GM19372 (cell line): Measurements from ENCODE around the gene KASH5.

Experiments
- ATAC-seq: cut with Tn5 transposase; IDR thresholded peaks from one replicate; pipeline ENCODE4 v1.9.1; 2021; ENCODE audit warnings: mild to moderate bottlenecking, low read depth, moderate library complexity; ENCODE audit not compliant: unreplicated experiment

The KASH5 gene

GRCh38 chr19:49393881-49394280 lies 5.8 kb downstream of the KASH5 start:
- ATAC-seq = no peak

- ATAC-seq = no peak
Observed at GRCh38 chr19:49395581-49396407, 7.7 kb downstream of the KASH5 start.

DNA sequence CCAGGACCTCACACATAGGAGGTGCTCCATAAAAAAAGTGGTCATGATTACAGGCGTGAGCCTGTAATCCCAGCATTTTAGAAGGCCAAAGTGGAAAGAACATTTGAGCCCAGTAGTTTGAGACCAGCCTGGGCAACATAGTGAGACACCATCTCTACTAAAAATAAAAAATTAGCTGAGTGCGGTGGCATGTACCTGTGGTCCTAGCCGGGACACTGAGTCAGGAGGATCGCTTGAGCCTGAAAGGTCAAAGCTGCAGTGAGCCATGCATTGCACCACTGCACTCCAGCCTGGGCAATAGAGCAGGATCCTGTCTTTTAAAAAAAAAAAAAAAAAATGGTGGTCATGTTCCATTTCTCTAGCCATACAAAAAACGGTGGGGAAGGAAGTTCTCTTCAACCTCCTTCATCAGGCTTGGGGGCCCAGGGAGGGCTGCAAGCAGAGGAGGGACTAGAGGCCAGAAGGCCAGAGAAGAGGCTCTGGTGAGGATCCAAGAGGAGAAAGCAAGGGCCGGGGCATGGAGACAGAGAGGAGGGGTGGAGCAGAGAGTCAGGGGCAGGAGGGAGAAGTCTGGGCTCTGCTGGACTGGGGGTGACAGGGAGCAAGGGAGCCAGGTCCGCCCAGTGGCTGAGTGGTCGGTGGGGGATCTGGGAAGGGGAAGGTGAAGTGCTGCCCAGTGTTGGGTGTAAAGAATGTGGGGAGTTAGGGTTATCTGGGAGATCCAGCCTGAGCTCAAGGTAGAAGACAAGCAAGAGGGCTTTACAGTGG lies 8.9 kb downstream of the KASH5 start:
- no peak for ATAC-seq

DNA sequence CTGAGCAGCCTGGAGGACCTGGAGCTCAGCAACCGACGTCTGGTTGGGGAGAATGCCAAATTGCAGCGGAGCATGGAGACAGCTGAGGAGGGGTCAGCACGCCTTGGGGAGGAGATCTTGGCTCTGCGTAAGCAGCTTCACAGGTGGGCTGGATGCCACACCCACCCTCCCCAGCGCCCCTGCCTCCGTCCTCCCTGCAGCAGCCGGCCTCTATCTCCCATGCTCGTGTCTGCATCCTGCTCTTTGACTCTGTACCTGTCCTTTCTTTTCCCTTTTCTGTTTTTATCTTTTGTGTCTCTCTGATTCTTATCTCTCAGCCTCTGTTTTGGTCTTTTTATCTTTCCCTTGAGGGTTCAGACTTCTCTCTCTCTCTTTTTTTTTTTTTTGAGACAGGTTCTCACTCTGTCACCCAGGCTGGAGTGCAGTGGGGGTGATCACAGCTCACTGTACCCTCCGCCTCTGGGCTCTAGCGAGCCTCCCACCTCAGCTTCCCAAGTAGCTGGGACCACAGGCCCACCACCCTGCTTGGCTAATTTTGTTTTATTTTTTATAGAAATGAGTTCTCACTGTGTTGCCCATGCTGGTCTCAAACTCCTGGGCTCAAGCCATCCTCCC lies 10.1 kb downstream of the KASH5 start:
- no peak for ATAC-seq

DNA sequence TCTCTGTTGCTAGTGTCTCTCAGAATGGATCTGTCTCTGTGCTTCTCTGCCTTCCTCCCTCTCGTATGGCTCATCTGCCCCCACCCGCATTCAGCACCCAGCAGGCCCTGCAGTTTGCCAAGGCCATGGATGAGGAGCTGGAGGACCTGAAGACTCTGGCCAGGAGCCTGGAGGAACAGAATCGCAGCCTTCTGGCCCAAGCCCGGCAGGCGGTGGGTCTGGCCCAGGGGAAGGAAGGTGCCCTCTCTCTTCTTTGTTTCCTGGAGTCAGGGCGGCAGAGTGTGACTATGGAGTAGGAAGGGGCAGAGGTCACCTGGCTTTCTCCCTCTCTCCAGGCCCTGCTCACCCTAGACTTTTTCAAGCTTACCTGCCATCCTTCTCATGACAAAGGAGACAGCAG lies 10.9 kb downstream of the KASH5 start:
- ATAC-seq = no peak

DNA sequence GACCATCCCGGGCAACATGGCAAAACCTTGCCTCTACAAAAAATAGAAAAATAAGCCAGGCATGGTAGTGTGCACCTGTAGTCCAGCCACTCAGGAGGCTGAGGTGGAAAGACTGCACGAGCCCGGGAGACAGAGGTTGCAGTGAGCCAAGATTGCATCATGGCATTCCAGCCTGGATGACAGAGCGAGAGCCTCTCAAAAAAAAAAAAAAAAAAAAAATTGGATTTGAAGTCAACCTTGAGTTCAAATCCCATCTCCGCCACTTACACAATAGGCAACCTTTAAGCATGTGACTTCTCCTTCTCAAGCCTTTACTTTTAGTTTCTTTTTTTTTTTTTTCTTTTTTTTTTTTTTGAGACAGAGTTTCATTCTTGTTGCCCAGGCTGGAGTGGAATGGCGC lies 12.0 kb downstream of the KASH5 start:
- ATAC-seq = no peak

DNA sequence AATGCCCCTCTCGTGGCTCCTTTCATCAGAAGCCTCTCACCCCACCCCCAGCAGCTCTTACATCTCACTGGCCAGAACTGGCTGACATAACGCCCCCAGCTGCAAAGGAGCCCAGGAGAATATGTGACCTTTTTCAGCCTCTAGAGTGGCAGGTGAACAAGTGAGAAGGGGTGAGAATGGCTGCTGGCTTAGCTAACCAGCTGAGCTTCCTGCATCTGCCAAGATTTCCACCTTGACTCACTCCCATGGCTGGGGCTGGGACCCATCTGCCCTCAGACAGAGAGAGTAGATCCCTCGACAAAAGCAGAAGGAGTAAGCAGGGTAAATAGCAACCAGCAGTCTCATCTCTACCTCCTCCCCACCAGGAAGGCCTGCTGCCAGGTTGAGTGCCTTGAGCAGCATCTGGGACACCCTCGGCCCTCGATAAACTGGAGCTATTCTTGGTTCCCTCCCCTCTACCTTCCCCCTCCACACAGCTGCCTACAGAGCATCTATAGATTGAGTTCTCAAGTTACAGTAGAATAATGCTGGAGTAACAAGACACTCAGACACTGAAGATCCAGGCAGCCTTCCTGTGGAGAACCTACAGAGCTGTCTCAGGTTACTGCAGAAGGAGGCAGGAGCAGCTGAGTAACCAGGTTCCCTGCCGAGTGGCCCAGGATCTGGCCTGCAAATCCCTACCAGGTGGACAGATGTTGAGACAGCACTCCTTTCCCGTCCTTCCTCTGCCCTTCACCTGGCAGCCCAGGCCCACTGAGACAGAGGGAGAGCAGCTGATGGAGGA lies 15.5 kb downstream of the KASH5 start:
- ATAC-seq = no peak

GRCh38 chr19:49407079-49407478 lies 19.0 kb downstream of the KASH5 start:
- no peak for ATAC-seq

- no peak for ATAC-seq
Observed at GRCh38 chr19:49407482-49408015, 19.5 kb downstream of the KASH5 start.

DNA sequence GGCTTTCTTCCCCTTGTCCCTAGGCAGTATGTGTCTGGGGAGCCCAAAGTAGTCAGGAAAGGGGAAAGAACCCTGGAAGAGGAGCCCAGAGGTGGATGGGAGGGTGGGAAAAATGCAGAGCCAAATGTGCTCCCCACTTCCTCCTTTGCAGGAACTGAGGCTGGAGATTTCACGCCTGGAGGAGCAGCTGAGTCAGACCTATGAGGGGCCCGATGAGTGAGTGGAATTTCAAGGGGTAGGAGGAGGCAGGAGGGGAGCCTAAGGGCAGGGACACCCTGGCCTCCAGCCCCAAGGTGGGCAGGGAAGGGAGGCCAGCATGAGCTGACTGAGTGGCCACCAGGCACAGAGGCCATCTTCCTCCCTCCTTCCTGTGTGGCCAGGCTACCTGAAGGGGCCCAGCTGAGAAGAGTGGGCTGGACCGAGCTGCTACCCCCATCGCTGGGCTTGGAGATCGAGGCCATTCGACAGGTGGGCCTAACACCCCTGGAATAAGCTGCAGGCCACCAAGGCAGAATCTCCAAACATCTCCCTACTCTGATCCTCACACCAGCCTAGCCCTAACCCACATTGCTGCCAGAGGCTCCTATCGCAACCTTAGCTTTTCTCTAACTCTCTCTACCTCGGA lies 20.9 kb downstream of the KASH5 start:
- no peak for ATAC-seq

GRCh38 chr19:49409441-49410029 lies 21.5 kb downstream of the KASH5 start:
- no peak for ATAC-seq

DNA sequence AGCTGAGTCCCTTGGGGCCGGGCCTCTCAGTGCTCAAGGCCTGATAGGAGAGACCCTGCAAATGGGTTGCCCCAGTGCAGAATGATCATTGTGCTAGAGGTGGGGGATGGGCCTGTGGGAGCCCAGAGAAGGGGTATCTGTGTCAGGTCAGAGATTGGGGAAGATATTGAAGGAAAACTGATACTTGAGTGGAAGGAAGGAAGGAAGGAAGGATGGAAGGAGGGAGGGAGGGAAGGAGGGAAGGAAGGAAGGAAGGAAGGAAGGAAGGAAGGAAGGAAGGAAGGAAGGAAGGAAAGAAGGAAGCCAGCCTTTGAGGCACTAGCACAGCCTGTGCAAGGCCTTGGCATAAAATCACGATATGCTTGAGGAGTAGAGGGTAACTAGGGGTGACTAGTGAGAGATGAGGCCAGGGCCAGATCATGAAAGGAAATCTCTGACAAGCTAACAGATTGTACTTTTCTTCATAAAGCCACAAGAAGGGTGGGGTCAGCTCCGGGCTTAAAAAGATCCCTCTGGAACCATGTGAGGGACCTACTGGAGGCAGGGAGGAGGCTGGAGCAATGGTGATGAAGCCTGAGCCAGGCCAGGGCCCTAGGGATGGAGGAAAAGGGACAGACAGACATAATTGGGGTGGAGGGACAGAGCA lies 23.8 kb downstream of the KASH5 start:
- no peak for ATAC-seq

DNA sequence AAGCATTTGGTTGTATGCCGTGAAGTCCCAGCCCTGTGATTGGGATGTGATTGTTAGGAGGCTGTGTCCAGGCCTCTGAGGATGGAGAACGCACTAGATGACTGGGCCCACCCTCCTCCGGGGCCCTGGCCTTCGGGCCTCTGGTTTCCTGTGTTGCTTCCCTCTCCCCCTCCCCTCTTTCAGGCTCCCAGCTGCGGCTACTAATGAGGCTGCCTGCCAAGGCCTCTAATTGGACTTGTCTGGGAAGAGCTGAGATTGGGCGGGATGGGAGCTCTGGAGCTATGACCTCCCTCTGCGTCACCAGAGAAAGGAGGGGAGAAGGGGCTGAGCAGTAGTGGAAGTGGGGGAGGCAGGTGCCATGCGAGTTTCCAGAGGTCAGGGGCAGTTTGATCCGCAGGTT lies 25.3 kb downstream of the KASH5 start:
- no peak for ATAC-seq

DNA sequence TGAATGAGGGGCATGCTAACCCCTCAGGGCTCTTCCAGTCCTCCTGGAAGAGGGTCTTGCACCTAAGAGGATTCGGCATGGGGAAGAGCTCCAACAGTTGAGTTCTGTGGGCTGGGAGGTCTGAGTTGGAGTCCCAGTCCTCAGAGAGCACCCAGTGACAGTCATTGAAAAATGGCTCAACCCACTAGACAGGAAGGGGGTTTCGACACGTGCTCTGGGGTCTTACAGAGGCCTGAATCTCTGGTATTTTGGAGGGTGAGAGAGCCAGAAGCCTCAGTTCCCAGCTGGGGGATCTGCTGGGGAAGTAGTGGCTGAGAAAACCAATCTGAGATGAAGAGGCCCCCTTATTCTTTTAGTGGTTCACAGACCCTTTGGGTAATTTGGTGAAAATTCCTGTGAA lies 26.2 kb downstream of the KASH5 start:
- no peak for ATAC-seq

DNA sequence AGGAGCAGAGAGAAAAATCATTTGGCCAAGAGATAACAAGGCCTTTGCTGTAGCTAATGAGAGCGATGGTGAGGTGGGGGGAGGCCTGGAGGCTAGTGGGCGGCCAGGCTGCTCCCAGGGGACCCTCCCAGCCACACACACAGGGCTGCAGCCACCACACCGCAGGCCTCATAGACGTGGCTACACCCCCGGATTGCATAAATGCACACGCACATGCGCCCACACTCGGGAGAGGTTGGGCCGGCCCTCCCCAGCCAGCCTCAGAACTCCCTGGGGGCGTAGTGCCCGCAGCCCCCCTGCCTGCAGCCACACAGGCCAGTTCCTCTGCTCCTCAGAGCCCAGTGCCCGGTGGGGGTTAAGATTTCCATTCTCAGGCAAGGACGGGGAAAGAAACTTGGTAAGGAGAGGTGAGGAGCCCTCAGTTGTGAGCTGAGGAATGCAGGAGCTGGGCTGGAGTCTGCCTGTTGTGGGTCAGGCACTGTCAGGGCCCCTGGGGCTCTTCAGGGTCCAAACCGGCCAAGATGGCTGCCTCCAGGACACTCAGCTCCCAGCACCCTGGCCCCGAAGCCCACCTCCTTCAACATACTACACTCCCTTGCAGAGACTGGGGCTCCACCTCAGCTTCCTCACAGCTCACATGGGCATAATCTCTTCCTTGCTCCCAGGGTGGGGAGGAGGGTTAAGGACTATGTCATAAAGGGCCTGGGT lies 27.2 kb downstream of the KASH5 start:
- ATAC-seq = peak; percentile 62

DNA sequence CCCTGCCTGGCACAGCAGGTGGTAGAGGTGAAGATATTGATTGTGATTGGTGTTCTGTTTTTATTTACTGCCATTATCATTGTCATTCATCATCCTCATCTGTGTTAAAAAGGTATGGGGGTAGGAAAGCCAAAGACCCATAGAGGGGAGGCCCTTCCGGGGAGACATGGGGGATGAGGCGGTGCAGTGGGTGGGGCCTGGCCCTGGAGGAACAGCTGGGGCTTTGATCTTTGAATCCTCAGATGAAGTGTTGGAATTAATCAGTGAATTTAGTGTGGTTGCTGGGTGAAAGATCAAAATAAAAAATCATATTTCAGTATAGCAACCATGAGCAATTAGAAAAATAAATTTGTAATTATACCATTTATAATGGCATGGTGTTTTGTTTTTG lies 27.8 kb downstream of the KASH5 start:
- no peak for ATAC-seq

DNA sequence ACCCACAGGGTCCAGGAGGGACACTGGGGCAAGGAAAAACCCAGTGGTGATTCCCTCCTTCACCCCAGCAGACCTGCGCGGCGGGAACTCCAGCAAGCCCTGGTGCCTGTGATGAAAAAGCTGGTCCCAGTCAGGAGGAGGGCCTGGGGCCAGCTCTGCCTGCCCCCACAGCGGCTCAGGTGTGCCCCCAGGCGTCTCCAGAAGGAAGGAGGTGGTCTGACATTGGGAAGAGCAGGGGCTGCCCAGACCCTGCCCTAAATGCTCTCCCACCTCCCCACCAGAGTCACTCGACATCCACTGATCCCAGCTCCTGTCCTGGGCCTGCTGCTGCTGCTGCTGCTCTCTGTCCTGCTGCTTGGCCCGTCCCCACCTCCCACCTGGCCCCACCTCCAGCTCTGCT lies 29.0 kb downstream of the KASH5 start:
- no peak for ATAC-seq

DNA sequence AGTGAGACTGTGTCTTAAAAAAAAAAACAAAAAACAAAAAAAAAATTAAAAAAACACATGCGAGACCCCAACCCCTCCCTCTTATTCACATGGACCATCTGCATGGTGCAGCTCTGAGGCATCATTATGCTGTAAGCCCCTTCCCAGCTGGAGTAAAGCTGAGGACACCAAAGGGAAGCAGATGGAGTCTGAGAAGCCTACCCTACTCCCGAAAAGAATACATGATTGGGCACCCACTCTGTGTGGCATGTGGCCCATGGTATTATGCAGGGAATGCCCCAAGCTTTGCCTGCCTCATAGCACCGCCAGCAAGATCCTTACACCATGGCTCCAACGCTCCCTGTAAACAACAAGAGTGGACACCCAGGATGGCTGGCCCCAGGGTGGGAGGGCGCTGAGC lies 30.5 kb downstream of the KASH5 start:
- ATAC-seq = no peak

DNA sequence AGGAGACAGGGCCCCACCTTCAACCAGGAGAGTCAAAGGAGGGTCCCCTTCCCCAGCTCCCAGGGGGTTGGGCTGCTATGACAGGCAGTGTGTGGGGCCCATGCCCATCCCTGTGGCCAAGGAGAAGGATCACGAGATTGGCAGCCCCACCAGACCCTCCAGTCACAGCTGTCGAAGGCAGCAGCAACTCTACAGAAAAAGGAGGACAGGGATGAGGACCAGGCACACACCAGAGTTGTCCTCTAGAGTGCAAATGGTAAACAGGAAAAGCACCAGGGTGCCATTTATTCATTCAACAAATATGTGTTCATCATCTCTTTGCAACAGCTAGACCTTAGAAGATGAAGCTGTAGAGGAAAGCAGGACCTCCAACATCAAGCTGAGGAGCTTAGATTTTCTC lies 31.1 kb downstream of the KASH5 start:
- ATAC-seq = no peak
